Measurements from ENCODE around the gene GBP3. TPM values are rescaled to one million over a fixed set of nuclear protein-coding genes. Genes with fewer than 3 reads are reported as not detected.

The GBP3 gene
- total and polyA plus RNA-seq, 2 donors (not counting 1 experiment from before 2014, with no cell fraction given), result 9.3 to 16.4 TPM

DNA sequence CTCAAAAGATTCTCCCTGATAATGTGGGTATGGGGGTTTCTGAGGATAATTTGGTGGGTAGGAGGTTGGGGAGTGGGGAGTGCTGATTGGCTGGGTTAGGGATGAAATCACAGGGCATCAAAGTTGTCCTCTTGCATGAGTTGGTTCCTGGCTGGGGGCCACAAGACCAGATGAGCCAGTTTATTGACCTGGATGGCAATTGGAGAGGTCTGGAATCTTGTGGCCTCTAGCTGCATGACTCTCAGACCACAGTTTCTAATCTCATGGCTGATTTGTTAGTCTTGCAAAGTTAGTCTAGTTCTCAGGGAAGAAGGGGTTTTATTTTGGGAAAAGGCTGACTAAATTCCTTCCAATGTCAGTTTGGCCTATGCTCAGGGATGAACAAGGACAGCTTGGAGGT, 45.6 kb upstream of the GBP3 start:
- H3K27me3 ChIP-seq (replicated peaks in 1 of 4; ENCODE audit: control extremely low read depth in 1 of 4, control insufficient read depth in 3 of 4, insufficient read depth in 4 of 4, low read length in 3 of 4), result no peaks in the 10 kb centered on the region
- peaks cover 33% of the 10 kb centered on the region for H3K4me1 Mint-ChIP-seq
- no peak overlapping the region for H3K27ac Mint-ChIP-seq
- TF ChIP-seq CTCF (IDR thresholded peaks at IDR 0.05) (no peak), EZH2 (IDR thresholded peaks at IDR 0.05; ENCODE audit: borderline replicate concordance, insufficient read depth, low read depth, low read length, poor library complexity, severe bottlenecking) (no peak)
- no peaks in the 10 kb centered on the region for H3K9me3 Mint-ChIP-seq (ENCODE audit: insufficient read depth)
- no peak overlapping the region for H3K4me2 ChIP-seq (replicated peaks; ENCODE audit: low read depth, low read length, poor library complexity, severe bottlenecking)
- ATAC-seq (ENCODE audit: low read depth), result no peak
- intact Hi-C loops (cut with micrococcal nuclease), result no loop called here
- ChIA-PET POLR2A (no interaction called here), CTCF (interaction anchor here (0.6 to 2.2 kb wide), 3 partner anchors 17 to 449 kb away, joined by 3 to 10 read pairs (median 4); no protein-coding TSS in a partner anchor)
- no peaks in the 10 kb centered on the region for H3K27me3 Mint-ChIP-seq
- H2AFZ ChIP-seq (ENCODE audit: insufficient read depth, low read depth, low read length, poor library complexity, severe bottlenecking), result no peak overlapping the region
- H3K4me3 ChIP-seq (ENCODE audit: control extremely low read depth in 1 of 5, extremely low read depth in 1 of 5, insufficient read depth in 1 of 5, low read depth in 2 of 5, low read length in 4 of 5), result no peak overlapping the region
- H3K79me2 ChIP-seq (ENCODE audit: control insufficient read depth, insufficient read depth, low read length), result peaks cover 12% of the 10 kb centered on the region
- no peaks in the 10 kb centered on the region for H3K9me3 ChIP-seq (ENCODE audit: control extremely low read depth in 1 of 3, control insufficient read depth in 2 of 3, insufficient read depth in 1 of 3, low read length in 2 of 3)
- H3K4me1 ChIP-seq (ENCODE audit: control insufficient read depth in 2 of 2, insufficient read depth in 2 of 2, low read length in 2 of 2), result peaks cover 24 to 28% of the 10 kb centered on the region in 2 donors
- no peak for DNase-seq
- H4K20me1 ChIP-seq (ENCODE audit: control insufficient read depth, insufficient read depth, low read length, poor library complexity, severe bottlenecking), result no peaks in the 10 kb centered on the region
- H3K4me3 Mint-ChIP-seq, result no peak overlapping the region
- no peaks in the 10 kb centered on the region for H3K36me3 ChIP-seq (replicated peaks in 1 of 2; ENCODE audit: control extremely low read depth in 1 of 2, control insufficient read depth in 1 of 2, extremely low read depth in 1 of 2, insufficient read depth in 2 of 2, low read length in 1 of 2)
- no peak overlapping the region for H3K9ac ChIP-seq (ENCODE audit: low read length)
- no peak overlapping the region for H3K27ac ChIP-seq (ENCODE audit: low read length in 2 of 2)

- H3K9me3 ChIP-seq (ENCODE audit: control extremely low read depth in 1 of 3, control insufficient read depth in 2 of 3, insufficient read depth in 1 of 3, low read length in 2 of 3), result no peaks in the 10 kb centered on the region
- peaks cover 42% of the 10 kb centered on the region for H3K4me1 Mint-ChIP-seq
These were observed 42.6 kb upstream of the GBP3 start, which contains the start of gene GBP1 for GRCh38 chr1:89065079-89065868. Gene GBP1, minus strand, starts transcription at chr1:89065208. Its CDS starts 1,974 bp downstream, at chr1:89063234.

More at GRCh38 chr1:89065079-89065868, 42.6 kb upstream of the GBP3 start, which contains the start of gene GBP1:
- 100% methylated on average over 1 of the region's 4 CpGs for WGBS (ENCODE audit: insufficient coverage)
- Histone ChIP-seq H3K27me3 (replicated peaks in 1 of 4; ENCODE audit: control extremely low read depth in 1 of 4, control insufficient read depth in 3 of 4, insufficient read depth in 4 of 4, low read length in 3 of 4) (no peaks in the 10 kb centered on the region), H2AFZ (ENCODE audit: insufficient read depth, low read depth, low read length, poor library complexity, severe bottlenecking) (peak within 1 kb of the TSS; percentile 81), H3K4me1 (ENCODE audit: control insufficient read depth in 2 of 2, insufficient read depth in 2 of 2, low read length in 2 of 2) (peaks cover 21 to 30% of the 10 kb centered on the region in 2 donors), H3K36me3 (replicated peaks in 1 of 2; ENCODE audit: control extremely low read depth in 1 of 2, control insufficient read depth in 1 of 2, extremely low read depth in 1 of 2, insufficient read depth in 2 of 2, low read length in 1 of 2) (no peaks in the 10 kb centered on the region), H4K20me1 (ENCODE audit: control insufficient read depth, insufficient read depth, low read length, poor library complexity, severe bottlenecking) (no peaks in the 10 kb centered on the region), H3K9ac (ENCODE audit: low read length) (peak within 1 kb of the TSS; percentile 88), H3K4me2 (replicated peaks; ENCODE audit: low read depth, low read length, poor library complexity, severe bottlenecking) (peak within 1 kb of the TSS; percentile 80), H3K79me2 (ENCODE audit: control insufficient read depth, insufficient read depth, low read length) (peaks cover 16% of the 10 kb centered on the region), H3K4me3 (ENCODE audit: control extremely low read depth in 1 of 5, extremely low read depth in 1 of 5, insufficient read depth in 1 of 5, low read depth in 2 of 5, low read length in 4 of 5) (peak within 1 kb of the TSS; percentile 50 to 94 (median 58)), H3K27ac (ENCODE audit: low read length in 2 of 2) (peak within 1 kb of the TSS; percentile 62 to 74)
- TF ChIP-seq CTCF (IDR thresholded peaks at IDR 0.05) (no peak), EZH2 (IDR thresholded peaks at IDR 0.05; ENCODE audit: borderline replicate concordance, insufficient read depth, low read depth, low read length, poor library complexity, severe bottlenecking) (no peak)
- ChIA-PET POLR2A (no interaction called here), CTCF (interaction anchor here (0.6 to 2.2 kb wide), 4 partner anchors 20 to 293 kb away, joined by 3 to 8 read pairs (median 4); no protein-coding TSS in a partner anchor)
- intact Hi-C loops (cut with micrococcal nuclease), result loop anchor here (1.0 kb wide), 1 partner anchor 174 kb away; the partner anchor contains the start of gene GTF2B
- Mint-ChIP-seq H3K27ac (peak within 1 kb of the TSS; percentile 92), H3K9me3 (ENCODE audit: insufficient read depth) (no peaks in the 10 kb centered on the region), H3K4me3 (peak within 1 kb of the TSS; percentile 96), H3K27me3 (no peaks in the 10 kb centered on the region)
- ATAC-seq (ENCODE audit: low read depth) (peak; percentile 70), DNase-seq (peak; percentile 58)

Data from B cell (primary cell).